Neural cell (in vitro differentiated cells): ENCODE results near the gene IL17B.

ENCODE experiments used
- EP300 ChIP-seq: fragments of 450-650 bp; conservative IDR thresholded peaks from 2 replicates; pipeline ENCODE4 v1.6.1; 2014; ENCODE audit warnings: antibody characterized with exemption, mild to moderate bottlenecking, moderate library complexity; ENCODE audit not compliant: poor library complexity, severe bottlenecking
- EZH2 ChIP-seq: fragments of 200-600, 300-800 bp; shearing (Covaris generic), sonication (generic); IDR thresholded peaks from 2 replicates; pipeline ENCODE4 v1.6.1; 2014; ENCODE audit warnings: antibody characterized with exemption, low read length, borderline replicate concordance, mild to moderate bottlenecking; ENCODE audit not compliant: insufficient read depth, poor library complexity, severe bottlenecking
- POLR2AphosphoS5 ChIP-seq: IDR thresholded peaks from 2 replicates; pipeline ENCODE4 v1.6.1; 2012
- RAD21 ChIP-seq: fragments of 450-650 bp; conservative IDR thresholded peaks from 2 replicates; pipeline ENCODE4 v1.6.1; 2014; ENCODE audit warnings: antibody characterized with exemption, mild to moderate bottlenecking, moderate library complexity
- REST ChIP-seq: IDR thresholded peaks from 2 replicates; pipeline ENCODE4 v1.6.1; 2012; ENCODE audit warnings: borderline replicate concordance
- SMC3 ChIP-seq: fragments of 450-650 bp; conservative IDR thresholded peaks from 2 replicates; pipeline ENCODE4 v1.6.1; 2014; ENCODE audit warnings: antibody characterized with exemption, mild to moderate bottlenecking, moderate library complexity; ENCODE audit not compliant: poor library complexity
- TAF1 ChIP-seq: IDR thresholded peaks from 2 replicates; pipeline ENCODE4 v1.6.1; 2012; ENCODE audit warnings: low read depth
- TF ChIP-seq, protein P1 (sequence below): fragments of 450-650 bp; IDR thresholded peaks from 2 replicates; pipeline ENCODE4 v1.5.1; 2014; ENCODE audit warnings: antibody characterized with exemption, mild to moderate bottlenecking, moderate library complexity; ENCODE audit not compliant: poor library complexity, severe bottlenecking

DNA sequence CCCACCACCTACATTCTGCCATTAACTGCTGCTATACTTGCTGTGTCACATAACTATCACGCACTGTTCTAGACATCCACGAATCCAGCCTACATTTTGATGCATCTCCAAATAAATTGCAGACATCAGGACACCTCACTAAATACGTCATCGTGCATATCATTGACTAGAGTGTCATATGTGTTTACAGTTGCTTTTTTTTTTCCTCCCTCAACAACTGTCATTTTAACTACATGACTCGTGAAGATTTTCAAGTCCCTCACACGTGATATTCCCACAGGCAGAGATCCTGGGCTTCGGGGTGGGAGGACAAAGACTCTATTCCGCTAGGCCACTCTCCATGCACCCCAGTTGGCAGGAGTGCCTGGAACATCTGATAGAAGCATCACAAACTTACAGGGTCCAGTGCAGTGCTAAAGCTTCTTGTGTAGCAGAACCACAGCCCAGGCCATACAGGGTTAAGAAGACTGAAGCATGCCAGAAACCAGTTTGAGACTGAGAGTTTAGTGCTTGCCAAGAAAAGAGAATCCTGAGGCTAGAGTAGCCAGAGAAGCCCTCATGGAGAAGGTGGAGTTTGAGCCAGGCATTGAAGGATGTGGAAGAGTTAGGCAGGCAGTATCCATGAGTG is 20.1 kb downstream of the IL17B start:
- TF ChIP-seq REST (no peak), EZH2 (no peak), TAF1 (no peak), POLR2AphosphoS5 (no peak), RAD21 (no peak), SMC3 (no peak), EP300 (no peak)
- TF ChIP-seq, protein P1, sequence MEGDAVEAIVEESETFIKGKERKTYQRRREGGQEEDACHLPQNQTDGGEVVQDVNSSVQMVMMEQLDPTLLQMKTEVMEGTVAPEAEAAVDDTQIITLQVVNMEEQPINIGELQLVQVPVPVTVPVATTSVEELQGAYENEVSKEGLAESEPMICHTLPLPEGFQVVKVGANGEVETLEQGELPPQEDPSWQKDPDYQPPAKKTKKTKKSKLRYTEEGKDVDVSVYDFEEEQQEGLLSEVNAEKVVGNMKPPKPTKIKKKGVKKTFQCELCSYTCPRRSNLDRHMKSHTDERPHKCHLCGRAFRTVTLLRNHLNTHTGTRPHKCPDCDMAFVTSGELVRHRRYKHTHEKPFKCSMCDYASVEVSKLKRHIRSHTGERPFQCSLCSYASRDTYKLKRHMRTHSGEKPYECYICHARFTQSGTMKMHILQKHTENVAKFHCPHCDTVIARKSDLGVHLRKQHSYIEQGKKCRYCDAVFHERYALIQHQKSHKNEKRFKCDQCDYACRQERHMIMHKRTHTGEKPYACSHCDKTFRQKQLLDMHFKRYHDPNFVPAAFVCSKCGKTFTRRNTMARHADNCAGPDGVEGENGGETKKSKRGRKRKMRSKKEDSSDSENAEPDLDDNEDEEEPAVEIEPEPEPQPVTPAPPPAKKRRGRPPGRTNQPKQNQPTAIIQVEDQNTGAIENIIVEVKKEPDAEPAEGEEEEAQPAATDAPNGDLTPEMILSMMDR: no peak
